Measurements from ENCODE around the gene SMS.

SMS gene

DNA sequence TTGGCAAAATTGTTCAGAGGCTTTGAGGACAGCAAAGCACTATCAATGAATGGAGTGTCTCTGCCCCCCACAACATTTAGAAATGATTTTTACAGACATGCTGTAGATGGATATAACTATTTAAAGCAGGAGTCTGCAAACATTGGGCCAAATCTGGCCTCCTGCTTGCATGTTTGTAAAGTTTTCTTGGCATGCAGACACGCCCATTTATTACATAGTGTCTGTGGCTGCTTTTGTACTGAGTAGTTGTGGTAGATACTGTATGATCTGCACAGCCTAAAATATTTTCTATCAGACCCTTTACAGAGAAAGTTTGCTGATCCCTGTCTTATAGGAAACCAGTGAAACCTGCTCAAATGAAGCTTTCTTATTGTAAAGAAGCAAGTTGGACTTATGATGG is 46.1 kb downstream of the SMS start:
- no peak for DNase-seq

- DNase-seq, result no peak
Observed at GRCh38 chrX:21989384-21989783, 48.9 kb downstream of the SMS start.

GRCh38 chrX:21990832-21991231 is 50.3 kb downstream of the SMS start:
- no peak for DNase-seq

DNA sequence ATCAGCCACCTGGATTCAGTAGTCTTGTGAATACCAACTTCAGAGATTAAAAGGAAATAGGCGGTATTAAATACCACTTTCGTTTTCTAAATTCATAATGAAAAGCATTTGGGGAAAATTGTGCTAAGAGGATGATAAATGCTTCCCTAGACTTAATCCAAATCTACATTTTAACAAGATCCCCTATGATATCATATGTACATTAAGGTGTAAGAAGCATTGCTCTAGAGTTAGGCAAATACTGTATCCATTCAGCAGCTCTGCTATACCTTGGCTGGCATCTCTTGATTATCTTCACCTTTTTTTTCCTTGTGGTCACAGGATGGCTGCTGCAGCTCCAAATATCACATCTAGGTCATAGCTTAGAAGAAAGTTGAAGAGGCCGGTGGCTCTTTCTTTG is 51.0 kb downstream of the SMS start:
- no peak for DNase-seq

- DNase-seq, result no peak
Observed at GRCh38 chrX:21993265-21993664, 52.8 kb downstream of the SMS start.

- no peak for DNase-seq
Observed at GRCh38 chrX:21996872-21997455, 56.5 kb downstream of the SMS start.

DNA sequence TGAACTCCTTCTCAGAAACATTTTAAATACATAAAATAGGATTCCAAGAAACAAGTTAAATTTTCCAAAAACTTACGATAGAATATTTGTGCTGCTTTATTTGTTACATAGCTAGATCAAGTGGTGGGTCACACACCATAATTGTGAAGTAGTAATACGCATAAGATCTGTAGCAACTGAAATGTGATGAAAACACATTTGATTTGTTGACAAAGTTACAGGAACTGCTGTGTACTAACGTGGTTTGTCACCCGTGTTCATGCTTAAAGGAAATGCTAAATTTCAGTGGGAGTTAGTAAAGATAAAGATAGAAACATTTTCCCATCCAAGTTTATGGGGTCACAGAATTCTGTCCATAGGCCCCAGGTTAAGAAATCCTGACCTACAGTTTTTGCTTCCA is 57.5 kb downstream of the SMS start:
- no peak for DNase-seq

DNA sequence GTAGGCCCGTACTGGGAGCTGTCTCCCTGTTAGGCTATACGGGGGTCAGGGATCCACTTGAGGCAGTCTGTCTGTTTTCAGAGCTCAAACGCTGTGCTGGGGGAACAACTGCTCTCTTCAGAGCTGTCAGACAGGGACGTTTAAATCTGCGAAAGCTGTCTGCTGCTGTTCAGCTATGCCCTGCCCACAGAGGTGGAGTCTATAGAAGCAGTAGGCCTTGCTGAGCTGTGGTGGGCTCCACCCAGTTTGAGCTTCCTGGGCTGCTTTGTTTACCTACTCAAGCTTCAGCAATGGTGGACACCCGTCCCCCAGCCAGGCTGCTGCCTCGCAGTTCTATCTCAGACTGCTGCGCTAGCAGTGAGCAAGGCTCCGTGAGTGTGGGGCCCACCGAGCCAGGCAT is 64.4 kb downstream of the SMS start:
- no peak for DNase-seq

GRCh38 chrX:22012051-22012450 is 71.5 kb downstream of the SMS start:
- no peak for DNase-seq

DNA sequence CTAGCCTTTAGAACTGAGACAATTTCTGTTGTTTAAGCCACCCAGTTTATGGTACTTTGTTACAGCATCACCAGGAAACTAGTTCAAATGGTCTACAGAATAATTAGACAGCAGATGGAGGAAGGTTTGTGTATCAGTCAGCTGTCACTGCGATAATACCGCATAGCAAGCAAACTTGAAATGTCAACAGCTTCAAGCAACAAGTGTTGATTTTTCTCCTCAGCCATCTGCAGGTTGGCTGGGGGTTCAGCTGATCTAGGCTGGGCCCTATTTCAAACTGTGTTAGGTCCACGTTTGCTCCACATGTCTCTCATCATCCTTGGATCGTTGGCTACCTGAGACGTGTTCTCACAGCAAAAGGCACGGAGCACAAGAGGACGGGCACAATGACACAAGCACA is 72.4 kb downstream of the SMS start:
- DNase-seq, result no peak

- DNase-seq, result no peak
Observed at GRCh38 chrX:22015139-22015750, 74.7 kb downstream of the SMS start.

DNA sequence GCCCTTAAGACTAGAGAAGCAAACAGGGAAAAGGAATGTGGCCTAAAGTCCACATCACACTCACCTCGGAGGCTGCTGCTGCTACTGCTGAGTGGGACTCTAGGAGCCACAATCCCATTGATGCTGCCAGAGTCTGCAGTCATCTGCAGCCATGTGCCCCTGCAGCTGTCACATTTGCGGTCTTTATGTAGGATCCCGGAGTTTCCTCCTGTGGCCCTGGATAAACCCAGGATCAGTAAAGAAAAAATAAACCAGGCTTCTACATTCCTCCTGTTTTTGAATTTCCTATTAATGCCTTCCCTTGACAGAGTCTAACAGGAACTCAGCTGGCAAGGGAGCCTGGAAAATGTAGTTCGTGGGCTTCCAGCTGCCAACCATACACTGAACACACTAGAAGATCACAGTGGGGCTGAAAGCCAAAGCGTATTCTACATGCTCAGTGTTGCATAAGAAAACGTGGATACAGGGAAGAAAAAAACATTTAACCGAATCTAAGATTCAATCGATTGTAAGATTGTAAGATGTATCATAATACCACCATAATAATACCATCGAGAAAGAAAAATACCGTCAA is 81.3 kb downstream of the SMS start:
- no peak for DNase-seq

DNA sequence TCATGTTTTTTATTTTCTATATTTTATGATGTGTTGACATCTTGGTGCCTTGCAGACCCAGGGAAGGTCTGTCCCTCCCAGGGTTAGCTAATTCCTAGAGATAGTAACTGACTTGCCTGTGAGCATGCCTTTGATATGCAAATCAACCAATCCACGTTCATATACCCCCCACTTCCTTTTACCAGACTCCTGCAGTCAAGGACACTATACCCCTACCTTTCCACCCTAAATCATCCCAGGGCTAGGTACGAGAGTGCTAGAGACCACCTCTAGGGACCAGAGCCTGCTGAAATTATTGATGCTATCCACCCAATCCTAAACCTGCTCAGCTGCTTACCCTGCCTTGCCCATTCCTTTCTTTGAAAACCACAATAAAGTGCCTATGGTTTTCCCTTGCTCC is 84.1 kb downstream of the SMS start:
- DNase-seq, result no peak

DNA sequence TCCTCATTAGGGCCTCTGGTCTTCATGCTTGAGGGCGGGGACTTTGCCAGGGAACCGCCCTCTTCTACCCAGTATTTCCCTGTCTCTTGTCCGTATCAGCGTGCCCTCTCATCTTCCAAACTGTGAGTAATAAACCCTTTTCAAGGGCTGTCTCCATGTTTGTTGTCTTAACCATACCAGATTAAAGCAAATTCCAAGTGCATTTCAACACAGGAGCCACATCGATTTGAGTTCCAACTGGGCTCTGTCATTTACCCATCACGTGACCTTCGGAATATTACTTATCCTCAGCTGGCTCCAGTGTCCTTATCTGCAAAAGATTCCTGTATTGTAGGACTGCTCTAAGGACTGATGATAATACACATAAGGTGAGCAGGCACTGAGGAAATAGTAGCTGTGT is 85.2 kb downstream of the SMS start:
- no peak for DNase-seq

DNA sequence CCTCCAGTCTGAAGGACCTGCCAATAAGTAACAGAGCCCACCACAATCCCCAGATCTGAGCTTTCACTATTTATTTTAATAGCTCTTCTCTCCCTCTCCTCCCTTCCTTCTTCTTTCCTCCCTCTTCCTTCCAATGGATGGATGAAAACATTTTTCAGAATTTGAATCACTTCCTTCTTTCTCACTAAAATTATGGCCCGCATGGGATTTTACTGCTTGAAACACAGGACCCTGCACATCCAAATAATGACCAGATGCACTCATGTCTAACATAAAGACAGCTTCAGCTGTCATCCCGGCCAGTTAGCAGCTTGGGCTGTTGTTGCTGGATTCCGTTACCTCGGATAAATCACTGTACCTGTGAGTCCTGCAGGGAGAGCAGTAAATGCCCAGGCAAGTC is 86.2 kb downstream of the SMS start:
- no peak for DNase-seq

GRCh38 chrX:22032084-22032483 is 91.6 kb downstream of the SMS start, which contains the start of gene PHEX:
PHEX (plus strand) TSS chrX:22032325; CDS start chrX:22033006, 681 bp downstream.
- no peak for DNase-seq

DNA sequence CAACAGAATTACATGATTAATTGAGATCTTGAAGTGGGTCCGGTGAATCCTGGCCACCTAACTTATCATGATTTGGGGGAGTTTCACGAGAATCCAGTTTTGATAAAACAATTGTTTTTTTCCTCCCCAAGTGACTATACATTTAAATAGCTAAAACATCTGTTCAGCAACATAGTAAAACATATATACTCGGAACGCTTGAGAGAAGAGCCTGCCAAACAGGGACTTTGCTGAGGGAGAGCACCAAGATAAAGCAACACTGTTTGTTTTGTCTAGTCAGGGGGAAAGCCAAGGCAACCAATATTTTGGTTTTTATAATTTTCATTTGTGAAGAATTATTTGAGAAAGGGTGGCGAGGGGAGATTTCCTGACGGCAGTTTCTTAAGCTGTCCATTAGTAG is 92.0 kb downstream of the SMS start:
- DNase-seq, result no peak

GRCh38 chrX:22033818-22034217 is 93.3 kb downstream of the SMS start:
- DNase-seq, result no peak

DNA sequence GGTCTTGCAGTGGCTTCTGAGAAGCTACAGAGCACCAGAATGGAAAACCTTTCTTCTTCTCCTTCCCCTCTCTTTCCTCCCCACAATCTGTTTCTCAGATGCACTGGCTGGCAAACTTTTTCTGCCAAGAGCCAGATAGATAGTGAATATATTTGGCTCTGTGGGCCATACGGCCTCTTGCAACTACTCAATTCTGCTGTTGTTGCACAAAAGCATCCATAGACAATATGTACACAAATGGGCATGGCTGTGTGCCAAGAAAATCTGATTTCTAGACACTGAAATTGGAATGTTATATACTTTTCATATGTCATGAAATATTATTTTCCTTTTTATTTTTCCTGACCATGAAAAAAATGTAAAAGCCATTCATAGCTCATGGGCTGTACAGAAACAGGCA is 94.7 kb downstream of the SMS start:
- DNase-seq, result no peak

DNA sequence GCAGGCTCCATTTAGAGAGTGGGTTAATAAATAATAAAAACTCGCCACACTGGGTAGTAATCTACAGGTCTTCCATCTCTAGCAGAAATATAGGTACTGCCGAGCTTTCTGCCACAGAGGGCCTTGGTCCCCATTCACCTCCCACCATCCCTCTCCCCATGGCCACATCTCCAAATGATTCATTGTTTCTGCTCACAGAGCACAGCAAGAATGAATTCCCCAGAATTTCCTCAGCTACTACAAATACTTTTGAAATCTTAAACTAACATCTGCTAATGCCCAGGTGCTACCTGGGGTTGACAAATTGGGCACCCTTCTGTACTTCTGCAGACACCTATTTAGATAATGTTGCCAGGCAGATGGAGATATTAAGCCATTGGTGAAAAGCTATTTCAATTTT is 96.7 kb downstream of the SMS start:
- no peak for DNase-seq

DNA sequence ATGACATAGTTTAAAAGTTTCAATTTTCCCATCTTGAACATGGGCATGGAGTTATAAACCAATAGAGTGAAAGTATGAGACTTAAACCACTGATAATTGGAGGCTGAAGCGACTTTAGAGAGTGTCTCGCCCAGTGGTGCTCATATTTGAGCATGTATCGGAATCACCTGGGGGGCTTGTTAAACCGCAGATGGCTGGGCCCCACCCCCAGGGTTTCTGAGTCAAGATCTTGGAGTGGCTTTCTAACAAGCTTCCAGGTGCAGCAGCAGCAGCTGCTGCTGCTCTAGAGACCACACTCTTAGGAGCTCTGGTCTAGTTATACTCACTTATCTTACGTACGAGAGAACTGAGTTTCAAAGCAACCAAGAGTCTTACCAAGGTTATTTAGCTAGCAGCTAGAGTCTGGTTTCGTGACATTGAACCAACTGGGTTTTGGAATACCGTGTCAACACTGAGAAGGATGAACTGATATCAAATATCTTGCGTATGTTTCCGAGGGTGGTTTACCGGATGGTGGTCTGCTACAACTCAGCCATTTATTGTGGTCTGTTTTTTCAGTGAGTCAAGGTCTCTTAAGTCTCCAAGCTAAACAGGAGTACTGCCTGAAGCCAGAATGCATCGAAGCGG is 97.5 kb downstream of the SMS start:
- DNase-seq, result no peak

DNA sequence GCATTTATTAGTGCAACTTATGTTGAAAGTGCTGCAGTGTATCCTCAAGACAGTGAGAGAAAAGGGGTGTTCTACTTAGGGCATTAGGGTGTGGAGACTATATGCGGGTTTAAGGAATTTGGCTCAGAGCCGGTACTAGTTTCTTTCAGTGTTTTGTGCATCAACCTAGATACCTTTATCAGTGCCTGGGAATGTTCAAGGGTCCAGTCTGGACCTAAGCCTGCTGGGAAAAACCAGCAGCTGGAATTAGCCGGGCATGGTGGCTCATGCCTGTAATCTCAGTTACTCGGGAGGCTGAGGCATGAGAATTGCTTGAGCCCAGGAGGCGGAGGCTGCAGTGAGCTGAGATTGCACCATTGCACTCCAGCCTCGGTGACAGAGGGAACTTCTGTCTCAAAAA is 99.0 kb downstream of the SMS start:
- DNase-seq, result no peak

DNA sequence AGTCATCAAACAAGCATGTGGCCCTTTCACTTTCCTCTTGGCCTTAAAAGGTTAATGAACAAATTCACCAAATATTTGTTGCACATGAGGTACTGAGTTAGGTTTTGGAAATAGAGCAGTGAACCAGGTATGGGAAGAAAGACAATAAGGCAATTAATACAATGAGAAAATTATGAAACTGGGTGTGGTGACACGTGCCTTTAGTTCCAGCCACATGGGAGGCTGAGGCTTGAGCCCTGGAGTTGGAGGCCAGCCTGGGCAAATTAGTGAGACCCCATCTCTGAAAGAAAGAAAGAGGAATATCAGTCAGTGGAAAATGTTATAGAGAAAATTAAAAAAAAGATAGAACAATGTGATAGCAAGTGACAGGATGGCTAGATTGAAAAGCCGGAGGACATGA is 99.7 kb downstream of the SMS start:
- no peak for DNase-seq

DNA sequence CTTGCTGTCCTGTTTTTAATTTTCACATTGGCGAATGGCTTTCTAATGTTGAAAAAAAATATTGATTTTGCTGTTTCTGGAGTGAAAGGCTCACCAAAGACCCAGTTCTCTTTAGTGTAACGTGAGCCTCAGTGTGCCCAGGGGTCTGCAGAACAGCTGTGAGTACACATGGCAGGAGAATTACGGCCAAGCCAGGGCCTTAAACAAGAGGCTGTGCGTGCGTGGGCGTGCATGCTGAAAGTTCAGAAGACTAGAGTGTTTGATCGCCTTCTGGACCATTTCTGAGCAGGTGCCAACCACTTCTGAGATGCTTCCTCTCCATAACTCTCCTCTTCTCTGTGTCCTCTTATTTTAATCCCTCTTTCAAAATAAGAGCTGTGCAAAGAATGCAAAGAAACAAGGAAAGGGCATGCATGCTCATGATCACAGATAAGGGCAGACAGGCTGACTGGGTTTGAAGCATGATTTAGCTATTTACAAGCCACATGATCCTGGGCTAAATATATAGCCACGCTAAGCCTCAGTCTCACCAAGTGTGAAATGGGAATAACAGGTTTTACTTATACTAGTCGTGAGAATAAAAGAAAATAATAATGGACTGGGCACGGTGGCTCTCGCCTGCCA is 101.5 kb downstream of the SMS start:
- DNase-seq, result no peak

Measured in activated naive CD4-positive, alpha-beta T cell treated with Interleukin-2 at 50 U/mL for 16 hours (primary cell).